Inflammatory macrophage (primary cell): ENCODE data around the gene SPINDOC.

Experiments
- DNase-seq, 2 donors: peaks; one replicate each; pipeline ENCODE4 v3.0.0-alpha.2; 2020 to 2022

SPINDOC gene

DNA sequence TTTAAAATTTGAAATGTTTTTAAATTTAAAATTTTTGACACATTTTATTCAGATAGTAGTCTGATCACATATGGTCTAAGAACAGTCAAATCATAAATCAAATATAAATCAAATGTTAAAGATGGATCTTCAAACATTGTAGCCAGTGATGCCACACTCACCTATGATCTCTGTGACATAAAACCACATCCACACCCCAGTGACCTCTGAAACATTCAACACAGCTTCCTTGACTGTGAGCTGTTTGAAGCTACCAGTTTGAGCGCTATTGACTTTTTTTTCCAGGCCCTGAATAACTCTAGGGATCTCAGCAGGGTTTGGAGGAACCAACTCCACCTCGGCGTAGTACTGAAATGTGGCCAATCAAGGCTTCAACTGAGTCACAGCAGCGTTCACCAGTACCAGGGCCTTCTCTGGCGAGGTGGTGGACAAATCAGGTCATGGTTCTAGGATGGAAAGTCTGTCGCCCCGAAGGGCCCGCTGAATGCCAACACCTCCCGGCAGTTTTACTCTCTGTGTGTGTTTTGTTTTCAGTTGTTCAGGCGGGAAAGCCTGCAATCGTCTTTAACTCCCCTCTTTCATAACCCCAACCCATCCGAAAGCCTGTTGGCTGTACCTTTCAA is 21.4 kb downstream of the SPINDOC start:
- DNase-seq, result no peak

DNA sequence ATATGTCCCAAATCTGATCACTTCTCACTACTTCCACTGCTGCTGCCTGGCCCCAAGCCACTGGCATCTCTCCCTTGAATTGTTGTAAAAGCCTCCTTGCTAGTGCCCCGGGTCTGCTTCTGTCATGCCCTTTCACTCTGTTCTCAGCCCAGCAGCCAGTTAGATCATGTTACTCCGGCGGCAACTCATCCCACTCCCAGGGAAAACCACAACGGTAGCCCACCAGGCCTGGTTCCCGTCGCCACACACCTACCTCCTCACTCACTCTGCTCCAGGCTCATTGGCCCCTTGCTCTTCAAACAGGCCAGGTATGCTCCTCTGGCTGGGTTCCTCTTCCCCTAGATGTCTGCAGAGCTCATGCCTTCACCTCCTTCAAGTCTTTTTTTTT is 21.9 kb downstream of the SPINDOC start:
- no peak for DNase-seq

DNA sequence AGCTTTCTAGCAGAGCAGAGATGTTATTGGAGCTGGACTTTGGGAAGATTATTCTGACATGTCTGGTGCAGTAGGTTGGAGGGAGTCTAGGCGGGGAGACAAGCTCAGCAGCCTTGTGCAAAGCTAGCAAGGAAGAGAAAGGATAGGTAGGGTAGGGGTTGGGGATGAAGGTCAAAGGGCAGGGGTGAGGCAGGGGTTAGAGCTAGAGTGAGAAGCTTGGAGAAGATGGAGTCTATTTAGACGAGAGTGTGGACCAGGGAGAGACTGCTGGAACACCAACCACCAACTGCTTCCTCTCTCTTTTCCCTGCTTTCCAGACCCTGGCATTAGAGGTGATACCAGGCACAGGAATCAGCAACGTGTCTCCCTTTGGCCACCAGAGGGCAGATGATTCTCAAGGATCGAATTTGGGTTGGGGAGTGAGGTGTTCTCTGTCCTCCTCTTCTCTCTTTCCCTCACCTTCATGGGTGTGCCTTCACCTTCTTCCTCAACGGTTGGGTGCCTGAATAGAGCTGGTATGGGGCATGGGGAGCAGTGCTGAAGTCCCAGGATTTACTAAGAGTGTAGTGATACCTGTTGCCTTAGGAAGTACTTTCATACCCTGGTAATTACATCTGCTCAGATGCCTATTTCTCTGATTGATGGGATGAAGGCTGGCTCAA is 23.9 kb downstream of the SPINDOC start:
- peak; percentile 71 to 72 for DNase-seq

DNA sequence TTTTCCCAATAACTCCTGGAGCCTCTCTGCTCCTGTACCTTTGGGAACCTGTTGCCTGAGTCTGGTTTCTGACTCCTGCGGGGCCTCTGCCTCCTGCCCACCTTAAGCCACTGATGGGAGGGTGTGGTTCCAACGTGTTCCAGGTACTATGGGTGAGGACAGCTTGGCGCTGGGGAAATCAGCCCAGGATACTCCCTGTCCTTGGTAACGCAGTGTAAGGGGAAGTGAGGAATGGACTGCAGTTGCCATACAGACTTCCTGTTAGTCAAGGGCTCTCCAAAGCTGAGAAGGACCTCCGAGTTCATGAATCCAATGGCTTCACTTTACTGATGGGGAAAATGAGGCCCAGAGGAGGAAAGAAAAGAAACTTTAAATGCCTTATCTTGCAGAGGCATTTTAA is 24.5 kb downstream of the SPINDOC start:
- peak; percentile 61 to 71 for DNase-seq

DNA sequence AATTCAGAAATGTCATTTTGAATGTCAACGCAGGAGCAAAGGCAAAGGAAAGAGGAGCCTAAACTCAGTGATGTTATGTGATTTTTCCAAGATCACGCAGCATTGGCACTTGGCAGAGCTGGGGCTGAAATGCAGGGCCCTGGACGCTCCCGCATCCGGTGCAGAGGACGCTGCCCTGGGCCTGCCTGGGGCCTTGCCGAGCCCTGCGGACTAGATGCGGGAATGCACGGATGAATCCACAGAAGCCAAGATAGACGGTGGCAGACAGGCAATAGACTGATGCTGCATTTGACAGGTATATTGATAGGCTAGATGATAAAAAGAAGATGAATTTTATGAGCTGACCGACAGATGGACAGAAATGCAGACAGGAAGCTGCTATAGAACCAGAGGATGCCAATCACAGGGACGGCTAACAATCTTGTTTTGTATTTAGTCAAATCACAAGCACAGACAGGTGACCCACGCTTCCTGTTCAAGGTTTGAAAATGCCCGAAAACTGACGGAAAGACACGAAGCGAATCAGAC is 25.0 kb downstream of the SPINDOC start:
- DNase-seq, result no peak

DNA sequence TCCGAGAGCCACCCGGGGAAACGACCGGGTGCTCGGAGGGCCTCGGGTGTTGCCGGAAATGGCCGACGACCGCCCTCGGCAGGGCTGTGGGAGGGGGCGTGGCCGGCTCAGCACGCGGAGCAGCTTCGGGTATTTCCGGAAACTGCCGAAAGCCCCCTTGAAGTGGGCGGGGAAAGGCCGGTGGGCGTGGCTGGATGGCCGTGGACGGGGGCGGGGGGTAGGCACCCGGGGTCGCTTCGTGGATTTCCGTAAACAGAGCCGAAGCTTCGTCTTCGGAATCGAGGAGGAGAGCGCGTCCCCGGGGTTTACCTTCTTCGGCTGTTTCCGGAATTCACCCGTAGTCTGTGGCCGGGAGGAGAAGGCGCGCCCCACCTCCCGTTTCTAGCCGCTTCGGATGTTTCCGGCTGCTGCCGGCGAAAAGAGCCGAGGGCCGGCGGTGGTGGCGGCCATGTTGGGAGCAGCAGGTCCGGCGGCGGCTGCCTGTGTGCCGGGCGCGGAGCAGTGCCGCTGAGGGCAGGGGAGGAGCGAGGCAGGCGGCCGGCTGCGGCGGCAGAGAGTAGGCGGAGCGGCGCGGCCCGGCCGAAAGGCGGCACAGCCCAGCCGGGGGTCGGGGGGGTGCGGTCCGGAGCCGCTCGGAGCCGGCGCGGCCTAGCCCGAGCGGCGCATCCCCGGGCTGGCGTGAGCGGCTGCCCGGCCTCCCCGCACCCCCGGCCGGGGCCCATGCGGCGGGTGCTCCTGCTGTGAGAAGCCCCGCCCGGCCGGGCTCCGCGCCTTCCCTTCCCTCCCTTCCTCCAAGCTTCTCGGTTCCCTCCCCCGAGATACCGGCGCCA is 25.6 kb downstream of the SPINDOC start, which contains the start of gene MARK2:
MARK2 (plus strand) TSS at position 433 of the 830 bp plus-strand sequence; CDS start at position 830, 397 bp downstream.
- peak; percentile 98 to 99 for DNase-seq

DNA sequence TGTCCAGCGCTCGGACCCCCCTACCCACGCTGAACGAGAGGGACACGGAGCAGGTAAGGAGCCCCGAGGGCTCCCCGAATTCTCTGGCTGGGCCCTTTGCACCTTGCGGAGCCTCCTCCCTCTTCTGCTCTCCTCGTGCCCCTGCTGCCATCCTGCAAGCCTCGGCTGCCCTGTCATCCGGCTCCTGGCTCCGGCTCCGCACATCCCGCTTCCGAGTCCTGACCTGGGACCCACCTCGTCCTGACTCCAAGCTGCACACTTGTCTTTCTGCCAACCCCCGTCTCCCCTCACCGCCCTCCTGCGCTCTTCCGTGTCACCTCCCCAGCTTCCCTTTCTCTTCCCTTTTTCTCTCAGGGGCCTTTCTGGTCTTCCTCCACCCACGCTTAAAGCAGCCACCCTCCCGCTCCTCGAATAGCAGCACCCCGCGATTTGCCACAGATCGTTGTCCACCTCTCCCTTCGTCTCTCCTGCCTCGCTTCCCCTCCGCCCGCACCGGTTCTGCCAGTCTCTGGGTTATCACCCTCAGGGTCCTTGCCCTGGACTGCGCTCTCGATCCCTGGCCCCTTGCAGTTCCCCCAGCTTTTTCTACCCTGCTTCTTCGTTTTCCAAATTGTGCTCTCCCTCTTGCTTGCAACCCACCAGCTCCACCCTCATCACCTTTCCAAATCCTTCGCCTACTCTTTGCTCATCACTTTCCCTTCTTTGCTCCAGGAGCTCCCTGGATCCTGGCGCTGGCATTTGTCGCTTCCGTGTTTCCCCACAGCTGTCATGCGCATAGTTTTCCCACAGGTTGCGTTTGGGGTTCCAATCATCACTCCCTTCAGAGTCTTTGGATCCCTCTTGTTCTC is 26.5 kb downstream of the SPINDOC start:
- DNase-seq, result peak; percentile 41

DNA sequence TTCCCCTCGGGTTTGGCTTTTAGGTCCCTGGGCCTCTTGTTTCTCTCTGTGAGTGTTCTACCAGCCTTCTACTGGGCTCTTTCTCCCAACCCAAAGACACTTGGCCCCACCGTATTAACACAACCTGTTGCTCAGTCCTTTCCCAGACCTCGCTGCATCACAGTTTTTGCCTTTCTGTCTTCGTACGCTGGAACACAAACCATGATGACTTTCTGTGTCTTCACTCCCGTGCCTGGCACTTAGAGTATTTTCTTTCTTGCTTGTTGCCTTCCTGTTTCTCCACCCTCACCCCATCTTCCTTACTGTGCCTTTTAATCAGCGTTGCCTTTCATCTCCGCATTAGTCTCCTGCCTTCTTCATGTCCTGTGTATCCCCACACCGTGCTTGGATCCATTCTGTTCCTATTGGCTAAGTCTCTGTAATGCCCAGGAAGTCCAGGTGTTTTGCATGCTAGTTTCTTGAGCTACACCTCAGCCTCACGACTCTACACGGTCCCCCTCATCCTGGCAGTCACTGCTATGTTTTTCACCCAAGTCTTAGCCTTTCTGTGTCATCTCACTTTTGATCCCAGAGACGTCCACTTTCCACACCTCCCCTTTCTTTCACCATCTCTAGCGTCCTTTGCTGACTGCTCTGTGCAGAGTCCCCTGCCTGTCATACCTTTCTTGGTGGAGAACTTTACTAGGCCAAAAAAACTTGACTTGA is 27.3 kb downstream of the SPINDOC start:
- no peak for DNase-seq

DNA sequence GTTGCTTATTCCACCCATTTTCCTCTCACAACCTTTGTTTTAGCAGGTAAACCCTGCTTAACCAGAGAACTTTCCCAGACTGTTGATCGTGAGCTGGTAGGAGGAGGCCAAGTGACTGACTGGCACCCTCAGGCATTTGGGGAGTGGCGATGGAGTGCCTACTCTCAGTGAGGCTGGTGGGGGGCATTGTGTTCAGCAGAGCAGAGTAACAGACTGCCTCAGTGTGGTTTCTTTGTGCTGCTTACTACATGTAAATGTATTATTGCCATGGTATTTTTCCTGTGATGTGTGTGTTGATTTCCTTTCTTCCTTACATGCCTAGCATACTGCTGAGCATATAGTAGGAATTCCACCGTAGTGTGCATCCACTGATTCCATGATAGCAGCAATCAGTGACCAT is 28.3 kb downstream of the SPINDOC start:
- no peak for DNase-seq

DNA sequence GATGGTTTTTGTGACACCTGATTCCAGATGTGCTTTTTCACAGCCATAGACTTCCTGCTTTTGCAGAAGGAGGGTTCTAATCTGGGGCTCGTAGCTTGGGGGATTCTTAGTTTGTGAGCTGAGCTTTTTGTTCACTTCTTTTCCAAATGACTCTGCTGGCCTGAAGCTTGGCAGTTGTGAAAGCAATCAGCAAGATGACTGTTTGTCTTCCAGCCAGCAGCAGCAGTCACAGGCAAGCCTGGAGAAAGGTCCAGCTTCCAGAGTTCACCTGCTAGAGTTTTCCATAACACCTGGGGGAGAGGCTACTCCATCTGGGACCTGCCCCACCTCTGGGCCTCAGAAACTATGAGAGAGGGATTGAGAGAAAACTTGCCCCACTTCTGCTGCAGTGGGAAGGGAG is 29.8 kb downstream of the SPINDOC start:
- no peak for DNase-seq

DNA sequence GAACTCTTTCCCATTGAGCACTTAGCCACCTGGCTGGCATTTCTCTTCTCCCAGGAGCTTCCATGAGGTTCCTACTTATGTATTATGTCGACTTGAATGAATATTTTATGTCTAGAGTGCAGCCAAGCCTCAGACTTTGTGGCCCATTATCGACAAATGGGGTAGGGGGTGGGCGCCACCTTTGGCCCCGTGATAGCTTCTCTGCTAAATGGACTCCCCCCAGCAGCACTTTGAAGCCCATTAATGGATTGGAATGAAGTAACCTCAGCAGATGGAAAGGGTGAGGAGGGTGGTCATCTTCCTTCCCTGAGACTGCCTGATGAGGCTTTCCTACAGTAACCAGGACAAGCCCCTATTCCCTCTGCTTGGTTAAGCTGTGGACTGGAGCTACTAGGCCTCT is 31.6 kb downstream of the SPINDOC start:
- no peak for DNase-seq

DNA sequence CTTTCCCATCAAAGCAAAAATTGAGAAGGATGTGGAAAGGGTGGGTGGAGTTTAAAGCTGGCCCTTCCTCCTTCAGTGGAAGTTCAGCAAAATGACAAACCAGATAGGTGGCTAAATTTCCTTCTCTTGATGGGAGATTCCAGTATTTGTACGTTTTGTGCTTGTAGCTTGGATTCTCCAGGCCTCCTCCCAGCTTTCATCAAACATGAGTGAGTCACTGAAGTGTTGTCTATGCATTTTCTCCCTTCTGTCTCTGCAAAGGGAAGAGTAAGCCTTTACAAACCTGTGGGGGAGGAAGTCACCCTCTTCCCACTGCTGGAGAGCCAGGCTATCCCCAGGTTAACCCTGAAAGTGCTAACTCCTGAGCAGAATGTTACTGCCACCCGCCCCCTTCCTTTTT is 32.0 kb downstream of the SPINDOC start:
- peak; percentile 69 to 70 for DNase-seq

DNA sequence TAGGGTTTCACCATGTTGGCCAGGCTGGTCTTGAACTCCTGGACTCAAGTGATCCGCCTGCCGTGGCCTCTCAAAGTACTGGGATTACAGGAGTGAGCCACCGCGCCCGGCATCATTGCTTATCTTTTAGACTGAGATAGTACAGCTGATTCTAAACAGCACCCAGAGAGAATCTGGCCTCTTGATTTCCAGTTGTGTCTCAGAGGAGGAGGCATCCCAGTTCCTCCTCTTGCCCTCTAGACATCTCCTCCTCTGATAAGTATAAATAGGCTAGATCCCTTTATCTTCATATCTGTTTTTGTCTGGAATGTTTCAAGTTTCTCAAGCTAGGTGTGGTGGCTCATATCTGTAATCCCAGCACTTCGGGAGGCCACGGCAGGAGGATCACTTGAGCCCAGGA is 32.7 kb downstream of the SPINDOC start:
- DNase-seq, result no peak

DNA sequence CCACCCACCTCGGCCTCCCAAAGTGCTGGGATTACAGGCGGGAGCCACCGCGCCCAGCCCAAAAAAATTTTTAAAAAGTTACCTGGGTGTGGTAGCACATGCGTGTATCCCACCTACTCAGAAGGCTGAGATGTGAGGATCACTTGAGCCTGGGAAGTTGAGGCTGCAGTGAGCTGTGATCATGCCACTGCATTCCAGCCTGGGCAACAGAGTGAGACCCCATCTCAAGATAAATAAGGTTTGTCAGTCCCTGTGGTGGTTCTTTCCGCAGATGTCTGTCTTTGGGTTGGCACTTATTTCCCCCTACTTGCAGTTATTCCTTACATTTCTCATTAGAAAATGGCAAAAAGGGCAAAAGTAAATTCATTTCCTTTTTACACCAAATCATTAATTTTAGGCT is 33.6 kb downstream of the SPINDOC start:
- no peak for DNase-seq

DNA sequence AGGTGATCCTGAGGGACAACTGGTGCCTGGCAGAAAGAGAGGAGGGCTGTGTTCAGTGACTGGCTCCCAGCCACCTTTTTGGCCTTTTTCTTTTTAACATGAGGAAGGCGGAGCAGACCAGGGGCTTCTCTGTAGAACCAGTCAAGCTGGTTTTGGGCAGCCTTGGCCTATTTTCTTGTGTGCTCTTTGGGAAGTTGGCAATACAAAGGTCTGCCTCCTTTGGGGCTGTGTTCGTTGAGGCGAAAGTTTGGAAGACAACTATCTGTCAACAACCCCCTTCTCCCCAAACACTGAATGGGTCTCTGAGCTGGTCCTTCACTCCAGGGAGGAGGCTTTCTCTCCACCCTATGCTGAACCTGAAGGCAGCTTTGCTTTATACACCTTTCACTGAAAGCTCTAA is 34.1 kb downstream of the SPINDOC start:
- no peak for DNase-seq

DNA sequence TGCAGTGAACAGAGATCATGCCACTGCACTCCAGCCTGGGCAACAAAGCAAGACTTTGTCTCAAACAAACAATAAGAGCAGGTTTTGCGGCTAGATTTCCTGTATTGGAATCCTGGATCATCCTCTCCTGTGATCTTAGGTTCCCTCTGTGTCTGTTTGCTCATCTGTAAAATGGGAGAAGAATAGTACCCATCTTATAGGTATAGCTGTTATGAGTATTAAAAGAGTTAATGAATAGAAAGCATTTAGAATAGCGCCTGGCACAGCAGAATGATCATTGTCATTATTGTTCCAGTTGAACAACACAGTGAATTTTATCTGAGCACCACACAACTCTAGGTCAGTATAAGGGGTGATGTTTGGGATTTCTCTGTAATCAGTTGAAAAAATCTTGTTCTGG is 36.4 kb downstream of the SPINDOC start:
- DNase-seq, result no peak

DNA sequence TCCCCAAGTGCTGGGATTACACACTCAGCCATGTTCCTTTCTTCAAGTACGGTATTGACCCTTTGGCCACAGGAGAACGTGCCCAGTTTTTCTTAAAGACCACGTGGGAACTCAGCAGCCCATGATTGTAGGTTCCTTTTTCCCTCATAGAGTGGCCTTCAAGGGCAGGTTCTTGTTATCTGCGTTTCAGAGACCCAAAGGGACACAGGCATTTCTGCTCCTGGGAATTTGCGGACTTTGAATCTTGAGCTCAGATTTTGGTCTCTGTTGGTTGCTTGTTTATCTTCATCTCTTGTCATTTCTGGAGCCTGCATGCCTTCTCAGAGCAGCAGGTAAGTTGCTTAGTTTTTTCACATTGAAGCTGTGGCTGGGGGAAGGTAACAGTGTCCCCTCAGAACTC is 37.7 kb downstream of the SPINDOC start:
- no peak for DNase-seq

DNA sequence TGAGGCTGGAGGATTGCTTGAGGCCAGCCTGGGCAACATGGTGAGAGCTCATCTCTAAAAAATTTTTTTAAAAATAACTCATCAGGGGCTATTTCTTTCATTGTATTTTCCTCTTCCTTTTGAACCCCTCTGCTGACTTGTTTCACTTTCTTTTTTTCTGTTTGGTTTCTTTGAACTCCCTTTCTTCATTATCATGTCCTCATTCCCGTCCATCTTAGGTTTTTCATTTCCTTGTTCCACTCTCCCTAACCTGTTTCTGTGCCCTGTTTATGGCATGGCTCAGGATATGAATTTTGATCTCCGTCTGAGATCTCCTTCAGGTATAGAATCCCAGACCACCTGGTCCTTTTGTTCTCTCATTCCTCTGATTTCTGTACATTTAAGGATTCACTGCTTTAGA is 38.1 kb downstream of the SPINDOC start:
- DNase-seq, result no peak

DNA sequence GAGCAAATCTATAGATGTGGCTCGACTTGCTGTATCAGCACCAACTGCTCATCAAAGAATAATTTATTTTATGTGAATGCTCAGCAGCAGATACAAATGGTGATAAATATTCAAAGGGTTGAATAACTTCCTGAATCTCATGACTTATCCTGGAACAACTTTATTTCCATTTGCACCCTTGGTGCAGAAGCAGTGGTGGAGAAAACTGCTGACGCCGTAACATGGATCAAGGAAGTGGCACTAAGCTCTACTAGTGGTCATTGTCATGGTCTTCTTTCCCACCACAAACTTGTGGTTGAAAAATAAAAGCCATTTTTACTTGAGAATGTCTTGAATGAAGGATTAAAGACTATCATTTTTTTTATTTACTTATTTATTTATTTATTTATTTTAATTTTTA is 40.2 kb downstream of the SPINDOC start:
- DNase-seq, result peak; percentile 40 to 43

DNA sequence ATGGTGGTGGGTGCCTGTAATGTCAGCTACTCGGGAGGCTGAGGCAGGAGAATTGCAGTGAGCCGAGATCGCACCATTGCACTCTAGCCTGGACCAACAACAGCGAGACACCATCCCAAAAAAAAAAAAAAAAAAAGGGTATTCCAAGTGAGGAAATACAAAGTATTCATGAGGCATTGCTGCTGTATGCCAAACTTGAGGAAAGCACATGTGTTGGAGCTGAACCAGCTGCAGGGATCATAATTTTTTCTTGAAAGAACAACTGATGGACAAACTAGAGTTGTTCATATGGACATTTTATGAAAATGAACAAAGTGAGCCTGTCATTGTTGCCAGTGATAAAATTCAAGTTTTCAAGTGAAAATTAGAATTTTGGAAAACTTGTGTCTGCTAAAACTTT is 41.4 kb downstream of the SPINDOC start:
- DNase-seq, result no peak

DNA sequence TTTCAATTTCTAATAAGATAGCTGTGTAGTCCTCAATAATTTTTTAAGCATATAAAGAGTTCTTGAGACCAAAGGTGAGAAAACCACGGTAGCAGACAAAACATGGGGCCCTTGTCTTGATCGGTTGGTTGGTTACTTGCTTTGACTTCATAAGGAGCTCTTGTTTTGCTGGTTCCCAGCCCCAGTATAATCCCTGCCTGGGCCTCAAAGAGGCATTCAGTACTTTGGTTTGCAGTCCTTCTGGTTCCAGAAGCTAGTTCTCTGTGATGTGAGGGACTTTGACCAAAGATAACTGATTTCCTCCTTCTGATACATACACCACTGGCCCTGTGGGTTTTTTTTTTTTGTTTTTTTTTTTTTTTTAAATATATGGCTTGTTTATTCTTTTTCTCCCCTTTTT is 42.7 kb downstream of the SPINDOC start:
- DNase-seq, result no peak
